Spinal cord (tissue), 10 donors: Measurements from ENCODE around the gene PDK2. TPM values are rescaled to one million over a fixed set of nuclear protein-coding genes. Genes with fewer than 3 reads are reported as not detected.
A peak's percentile ranks its signal among the peaks of the same experiment; 100 is the strongest.

Experiments
- DNase-seq, 6 donors: peaks; one replicate each; pipeline versions ENCODE4 v3.0.0 to v3.0.0-alpha.2; 2013 to 2015; ENCODE audit warnings: low spot score in 6 of 6, low read depth in 4 of 6
- H3K27ac ChIP-seq: one replicate; pipeline ENCODE4 v1.5.1; 2013; ENCODE audit warnings: low read depth, low read length, control low read depth
- H3K27me3 ChIP-seq: one replicate; pipeline ENCODE4 v1.6.1; 2013; ENCODE audit warnings: low read length; ENCODE audit not compliant: control insufficient read depth, insufficient read depth
- H3K36me3 ChIP-seq: one replicate; pipeline ENCODE4 v1.6.1; 2013; ENCODE audit warnings: low read length; ENCODE audit not compliant: control insufficient read depth, insufficient read depth
- H3K4me1 ChIP-seq: one replicate; pipeline ENCODE4 v1.6.1; 2013; ENCODE audit warnings: low read length; ENCODE audit not compliant: control insufficient read depth, insufficient read depth
- H3K4me3 ChIP-seq: one replicate; pipeline ENCODE4 v1.5.1; 2013; ENCODE audit warnings: low read depth, low read length, control low read depth
- H3K9me3 ChIP-seq: one replicate; pipeline ENCODE4 v1.6.1; 2013; ENCODE audit warnings: low read length; ENCODE audit not compliant: control insufficient read depth, insufficient read depth
- WGBS: methylation state at CpG from one replicate; pipeline ENCODE4 v1.1.5; 2013; ENCODE audit warnings: missing lambda C conversion rate; ENCODE audit not compliant: insufficient coverage; 5-methylcytosine and 5-hydroxymethylcytosine counted together
- polyA plus RNA-seq, 2 donors: library from polyadenylated mRNA; unstranded; fragments of 120-200 nt; gene quantifications; one replicate each; pipeline ENCODE4 v1.2.1, GENCODE V29; 2013; ENCODE audit not compliant: insufficient read length in 2 of 2
- total RNA-seq, 2 donors: library from RNA; depleted of rRNA in 1 of 2; stranded (reverse); fragments of 120-200 nt in 1 of 2; fragments of >200 nt in 1 of 2; gene quantifications; one replicate each; pipeline versions ENCODE4 v1.2.3 to v1.2.4, GENCODE V29; 2013 to 2014
- donor health status: healthy.

The PDK2 gene
- total and polyA plus RNA-seq, 4 donors: 14.7 to 56.1 (median 42.7) TPM

DNA sequence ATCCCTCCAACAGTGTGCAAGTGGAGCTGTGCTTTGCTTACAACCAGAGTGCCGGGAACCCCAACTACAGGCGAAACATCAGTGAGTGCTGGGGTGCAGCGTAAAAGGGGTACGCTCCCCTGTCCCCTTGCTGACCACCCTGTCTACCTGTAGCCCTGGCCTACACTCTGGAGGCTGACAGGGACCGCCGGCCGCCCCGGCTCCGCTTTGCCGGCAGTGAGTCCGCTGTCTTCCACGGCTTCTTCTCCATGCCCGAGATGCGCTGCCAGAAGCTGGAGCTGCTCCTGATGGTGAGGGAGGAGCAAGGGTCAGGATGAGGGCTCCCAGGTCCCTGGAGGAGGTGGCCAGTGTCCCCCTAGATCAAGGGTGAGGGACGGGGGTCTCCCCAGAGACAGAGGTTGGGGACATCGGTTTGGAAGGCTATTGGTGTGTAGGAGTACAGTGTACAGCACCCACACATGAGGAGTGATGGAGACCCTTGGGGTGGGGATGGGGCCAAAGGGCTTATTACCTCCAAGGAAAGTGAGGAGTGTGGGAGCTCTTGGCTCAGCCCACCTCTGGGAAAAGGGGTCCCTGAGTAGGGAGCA is 19.6 kb upstream of the PDK2 start:
- DNase-seq: no peak
- H3K27me3 ChIP-seq: peaks cover 6% of the 10 kb centered on the region
- peaks cover 72% of the 10 kb centered on the region for H3K36me3 ChIP-seq
- H3K4me3 ChIP-seq: no peak overlapping the region
- peaks cover 9% of the 10 kb centered on the region for H3K4me1 ChIP-seq
- H3K27ac ChIP-seq: no peak overlapping the region
- WGBS: 95% methylated on average over 16 of the region's 16 CpGs
- H3K9me3 ChIP-seq: no peaks in the 10 kb centered on the region

DNA sequence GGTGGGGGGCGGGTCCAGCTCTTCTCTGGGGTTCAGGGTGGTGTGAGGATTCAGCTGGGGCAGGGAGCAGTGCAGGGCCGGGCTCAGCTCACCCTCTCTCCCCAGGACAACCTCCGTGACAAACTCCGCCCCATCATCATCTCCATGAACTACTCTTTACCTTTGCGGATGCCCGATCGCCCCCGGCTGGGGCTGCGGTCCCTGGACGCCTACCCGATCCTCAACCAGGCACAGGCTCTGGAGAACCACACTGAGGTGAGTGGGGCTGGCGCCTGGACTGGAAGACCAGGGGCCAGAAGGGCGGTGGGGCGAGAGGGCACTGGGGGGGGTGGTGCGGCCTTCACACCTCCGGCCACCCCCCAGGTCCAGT is 18.9 kb upstream of the PDK2 start:
- WGBS: 67% methylated on average over 9 of the region's 16 CpGs
- Histone ChIP-seq H3K9me3 (no peaks in the 10 kb centered on the region), H3K4me1 (peaks cover 9% of the 10 kb centered on the region), H3K27ac (no peak overlapping the region), H3K36me3 (peaks cover 70% of the 10 kb centered on the region), H3K4me3 (no peak overlapping the region), H3K27me3 (peaks cover 6% of the 10 kb centered on the region)
- DNase-seq: no peak

GRCh38 chr17:50076591-50077235 is 18.4 kb upstream of the PDK2 start:
- no peak for DNase-seq
- peaks cover 67% of the 10 kb centered on the region for H3K36me3 ChIP-seq
- H3K9me3 ChIP-seq: no peaks in the 10 kb centered on the region
- no peak overlapping the region for H3K4me3 ChIP-seq
- WGBS: 32% methylated on average over 38 of the region's 39 CpGs
- peaks cover 9% of the 10 kb centered on the region for H3K4me1 ChIP-seq
- peaks cover 6% of the 10 kb centered on the region for H3K27me3 ChIP-seq
- H3K27ac ChIP-seq: no peak overlapping the region

- H3K4me1 ChIP-seq: peaks cover 9% of the 10 kb centered on the region
- peaks cover 66% of the 10 kb centered on the region for H3K36me3 ChIP-seq
- no peak overlapping the region for H3K27ac ChIP-seq
- DNase-seq: no peak
- H3K4me3 ChIP-seq: no peak overlapping the region
- WGBS: 100% methylated on average over 2 of the region's 4 CpGs
- peaks cover 6% of the 10 kb centered on the region for H3K27me3 ChIP-seq
- no peaks in the 10 kb centered on the region for H3K9me3 ChIP-seq
These were observed 16.7 kb upstream of the PDK2 start for GRCh38 chr17:50078430-50078829.

GRCh38 chr17:50079334-50080095 is 15.6 kb upstream of the PDK2 start:
- no peak for DNase-seq
- H3K27ac ChIP-seq: no peak overlapping the region
- H3K4me3 ChIP-seq: no peak overlapping the region
- H3K9me3 ChIP-seq: no peaks in the 10 kb centered on the region
- peaks cover 58% of the 10 kb centered on the region for H3K36me3 ChIP-seq
- WGBS: 77% methylated on average over 11 of the region's 12 CpGs
- H3K4me1 ChIP-seq: peaks cover 9% of the 10 kb centered on the region
- H3K27me3 ChIP-seq: peaks cover 6% of the 10 kb centered on the region

- Histone ChIP-seq H3K4me3 (no peak overlapping the region), H3K4me1 (peaks cover 9% of the 10 kb centered on the region), H3K27me3 (peaks cover 6% of the 10 kb centered on the region), H3K9me3 (no peaks in the 10 kb centered on the region), H3K27ac (no peak overlapping the region), H3K36me3 (peaks cover 58% of the 10 kb centered on the region)
- DNase-seq: no peak
- 74% methylated on average over 9 of the region's 11 CpGs for WGBS
These were observed 15.1 kb upstream of the PDK2 start for GRCh38 chr17:50080096-50080480.

- Histone ChIP-seq H3K4me3 (no peak overlapping the region), H3K4me1 (peaks cover 9% of the 10 kb centered on the region), H3K27me3 (peaks cover 6% of the 10 kb centered on the region), H3K36me3 (peaks cover 52% of the 10 kb centered on the region), H3K9me3 (no peaks in the 10 kb centered on the region), H3K27ac (no peak overlapping the region)
- DNase-seq: no peak
- WGBS: 83% methylated on average over 6 of the region's 7 CpGs
These were observed 14.3 kb upstream of the PDK2 start for GRCh38 chr17:50080827-50081226.

DNA sequence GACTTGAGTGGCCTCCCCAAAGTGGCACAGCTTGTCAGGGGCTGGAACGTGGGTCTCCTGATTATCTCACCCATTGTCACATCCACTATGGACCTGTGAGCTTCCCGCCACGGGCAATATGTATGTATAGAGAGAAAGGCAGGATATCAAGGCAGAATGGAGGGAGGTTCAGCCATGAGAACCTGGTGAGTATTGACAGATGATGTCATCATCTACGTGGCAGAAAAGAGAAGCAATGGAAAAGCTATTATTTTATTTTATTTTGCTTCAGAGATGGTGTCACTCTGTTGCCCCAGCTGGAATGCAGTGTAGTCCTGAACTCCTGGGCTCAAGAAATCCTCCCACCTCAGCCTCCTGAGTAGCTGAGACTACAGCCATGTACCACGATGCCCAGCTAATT is 13.4 kb upstream of the PDK2 start:
- Histone ChIP-seq H3K4me3 (no peak overlapping the region), H3K36me3 (peaks cover 44% of the 10 kb centered on the region), H3K27me3 (peaks cover 5% of the 10 kb centered on the region), H3K9me3 (no peaks in the 10 kb centered on the region), H3K4me1 (peaks cover 5% of the 10 kb centered on the region), H3K27ac (no peak overlapping the region)
- no peak for DNase-seq
- 90% methylated on average over 2 of the region's 5 CpGs for WGBS

DNA sequence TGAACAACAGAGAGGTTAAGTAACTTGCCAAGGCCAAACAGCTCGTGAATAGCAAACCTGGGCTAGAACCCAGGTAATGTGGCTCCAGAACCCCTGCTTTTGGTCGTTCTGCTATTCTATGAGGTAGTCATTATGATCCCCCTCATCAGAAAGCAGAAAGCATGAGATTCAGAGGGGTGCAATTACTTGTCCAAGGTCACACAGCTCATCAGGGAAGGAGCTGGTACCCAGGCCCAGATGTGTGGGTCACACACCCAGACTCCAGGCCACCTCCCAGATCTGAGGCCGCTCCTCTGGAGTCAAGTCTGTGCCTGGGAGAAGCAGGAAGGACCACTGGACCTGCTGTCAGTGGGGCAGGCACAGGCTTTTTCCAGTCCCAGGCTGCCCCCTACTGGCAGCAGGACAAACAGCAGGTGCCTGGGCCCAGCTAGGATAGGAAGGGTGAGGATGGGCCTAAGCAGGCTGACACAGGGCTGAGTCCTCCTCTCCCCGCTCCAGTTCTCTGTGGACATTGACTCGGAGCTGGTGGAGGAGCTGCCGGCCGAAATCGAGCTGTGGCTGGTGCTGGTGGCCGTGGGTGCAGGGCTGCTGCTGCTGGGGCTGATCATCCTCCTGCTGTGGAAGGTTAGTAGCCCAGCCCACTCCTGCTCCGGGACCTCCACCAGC is 7.8 kb upstream of the PDK2 start:
- WGBS: 41% methylated on average over 9 of the region's 10 CpGs
- no peaks in the 10 kb centered on the region for H3K9me3 ChIP-seq
- no peak overlapping the region for H3K4me3 ChIP-seq
- H3K36me3 ChIP-seq: peaks cover 34% of the 10 kb centered on the region
- DNase-seq: peak in 4 of 6 donors; percentile 9 to 71 (median 39)
- H3K4me1 ChIP-seq: no peaks in the 10 kb centered on the region
- no peaks in the 10 kb centered on the region for H3K27me3 ChIP-seq
- H3K27ac ChIP-seq: no peak overlapping the region
